ENCODE measurements around the gene TRIM27.
A peak's percentile ranks its signal among the peaks of the same experiment; 100 is the strongest.
"Not testable (repeated sequence)": the region's sequence is repeated elsewhere in the genome, so short reads cannot be mapped to it uniquely, and the experiment has no call there.

TRIM27 gene

DNA sequence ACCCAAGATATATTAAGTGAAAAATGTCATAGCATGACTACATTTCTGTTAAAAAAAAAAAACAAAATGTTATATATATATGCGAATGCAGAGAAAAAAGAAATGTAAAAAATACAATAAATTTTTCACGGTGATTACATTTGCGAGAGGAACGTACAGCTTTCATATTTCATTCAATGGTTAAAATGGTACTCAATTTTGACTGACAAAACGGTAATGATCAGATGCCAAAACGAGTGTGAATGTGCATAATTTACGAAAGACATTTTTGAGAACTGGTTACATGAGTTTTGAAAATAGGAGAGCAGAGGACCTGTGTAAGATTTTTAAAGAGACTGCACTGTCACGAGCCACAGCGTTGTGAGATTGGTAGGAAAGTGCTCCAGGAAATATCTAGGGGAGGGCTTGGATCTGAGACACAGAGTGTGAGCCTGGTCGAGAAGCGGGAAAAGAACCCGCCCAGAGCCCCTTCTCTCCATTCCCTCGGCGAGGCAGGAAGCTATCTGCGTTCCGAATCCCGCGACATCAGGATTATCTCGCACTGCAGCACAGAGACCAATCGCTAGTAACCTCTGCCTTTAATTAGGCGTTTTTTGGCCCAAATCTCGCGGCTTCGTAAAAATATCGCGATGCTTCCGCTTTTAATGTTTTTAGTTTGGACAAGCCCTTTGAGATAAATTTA is 28.5 kb downstream of the TRIM27 start:
- DNase-seq = peak; percentile 99

DNA sequence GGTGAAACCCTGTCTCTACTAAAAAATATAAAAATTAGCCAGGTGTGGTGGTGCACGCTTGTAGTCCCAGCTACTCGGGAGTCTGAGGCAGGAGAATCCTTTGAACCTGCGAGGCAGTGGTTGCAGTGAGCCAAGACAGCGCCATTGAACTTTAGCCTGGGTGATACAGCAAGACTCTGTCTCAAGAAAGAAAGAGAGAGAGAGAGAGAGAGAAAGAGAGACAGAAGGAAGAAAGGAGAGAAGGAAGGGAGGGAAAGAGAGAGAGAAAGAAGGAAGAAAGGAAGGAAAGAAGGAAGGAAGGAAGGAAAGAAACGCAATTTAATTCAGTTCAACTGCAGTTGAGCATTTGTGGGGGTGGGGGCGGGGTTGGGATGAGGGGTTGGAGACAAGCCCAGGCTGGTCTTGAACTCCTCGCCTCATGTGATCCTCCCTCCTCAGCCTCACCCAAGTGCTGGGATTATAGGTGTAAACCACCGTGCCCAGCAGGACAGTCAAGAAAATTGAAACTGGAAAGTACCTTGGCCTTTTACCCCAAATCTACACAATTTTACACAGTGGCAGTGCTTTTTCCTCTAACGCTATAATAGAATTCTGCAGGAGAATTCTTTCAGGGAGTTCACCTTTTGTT is 30.5 kb downstream of the TRIM27 start:
- no peak for DNase-seq

DNA sequence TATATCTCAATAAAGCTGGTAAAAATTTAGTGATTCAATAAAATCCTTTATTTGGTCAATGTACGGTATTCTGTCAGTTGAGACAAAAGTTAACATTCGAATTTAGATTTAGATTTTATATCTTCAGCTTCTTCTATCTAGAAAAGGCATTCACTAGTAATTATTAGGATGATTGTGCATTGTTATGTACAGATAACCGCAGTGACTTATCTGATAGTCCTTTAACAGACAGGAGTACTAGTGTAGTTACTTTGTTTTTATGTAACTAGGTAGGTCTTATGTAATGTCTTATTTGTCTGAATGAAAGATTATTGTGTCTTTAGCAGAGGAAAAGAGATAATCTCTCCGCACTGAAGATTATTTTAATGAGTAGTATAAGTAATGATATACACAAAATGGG is 31.3 kb downstream of the TRIM27 start:
- DNase-seq = no peak

DNA sequence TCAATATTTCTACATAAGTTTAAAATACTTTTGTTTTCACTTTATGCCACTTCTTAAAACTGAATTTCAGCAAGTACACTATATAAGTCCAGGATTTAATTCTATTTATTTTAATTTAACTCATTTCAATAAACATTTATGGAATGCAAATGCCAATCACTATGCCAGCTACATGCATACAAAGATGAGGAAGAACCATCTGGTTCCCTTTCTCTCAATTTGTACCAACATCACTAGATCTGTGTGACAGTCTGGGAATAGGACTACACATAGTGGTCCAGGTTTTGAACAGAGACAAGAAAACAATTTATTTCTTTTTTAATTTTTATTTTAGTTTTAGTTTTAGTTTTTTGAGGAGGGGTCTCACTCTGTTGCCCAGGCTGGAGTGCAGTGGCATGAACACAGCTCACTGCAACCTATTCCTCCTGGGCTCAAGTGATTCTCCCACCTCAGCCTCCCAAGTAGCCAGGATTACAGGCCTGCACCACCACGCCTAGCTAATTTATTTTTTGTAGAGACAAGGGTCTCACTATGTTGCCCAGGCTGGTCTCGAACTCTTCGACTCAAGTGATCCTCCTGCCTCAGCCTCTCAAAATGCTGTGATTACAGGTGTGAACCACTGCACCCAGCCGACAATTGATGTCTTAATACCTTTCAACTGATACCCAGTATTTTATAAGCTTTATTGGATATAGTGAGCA is 35.8 kb downstream of the TRIM27 start:
- DNase-seq = no peak

DNA sequence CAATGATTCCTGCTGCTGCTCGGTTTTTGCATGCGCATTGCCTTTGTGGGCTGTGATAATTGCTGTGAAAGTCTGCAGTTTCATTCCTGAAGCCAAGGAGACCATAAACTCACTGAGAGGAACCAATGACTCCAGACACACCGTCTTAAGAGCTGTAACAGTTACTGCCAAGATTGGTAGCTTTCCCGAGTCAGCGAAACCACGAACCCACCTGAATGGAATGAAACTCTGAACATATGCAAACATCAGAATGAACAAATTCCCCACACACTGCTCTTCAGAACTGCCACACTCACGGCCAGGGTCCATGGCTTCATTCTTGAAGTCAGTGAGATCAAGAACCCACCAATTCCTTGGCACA is 37.7 kb downstream of the TRIM27 start:
- no peak for DNase-seq

DNA sequence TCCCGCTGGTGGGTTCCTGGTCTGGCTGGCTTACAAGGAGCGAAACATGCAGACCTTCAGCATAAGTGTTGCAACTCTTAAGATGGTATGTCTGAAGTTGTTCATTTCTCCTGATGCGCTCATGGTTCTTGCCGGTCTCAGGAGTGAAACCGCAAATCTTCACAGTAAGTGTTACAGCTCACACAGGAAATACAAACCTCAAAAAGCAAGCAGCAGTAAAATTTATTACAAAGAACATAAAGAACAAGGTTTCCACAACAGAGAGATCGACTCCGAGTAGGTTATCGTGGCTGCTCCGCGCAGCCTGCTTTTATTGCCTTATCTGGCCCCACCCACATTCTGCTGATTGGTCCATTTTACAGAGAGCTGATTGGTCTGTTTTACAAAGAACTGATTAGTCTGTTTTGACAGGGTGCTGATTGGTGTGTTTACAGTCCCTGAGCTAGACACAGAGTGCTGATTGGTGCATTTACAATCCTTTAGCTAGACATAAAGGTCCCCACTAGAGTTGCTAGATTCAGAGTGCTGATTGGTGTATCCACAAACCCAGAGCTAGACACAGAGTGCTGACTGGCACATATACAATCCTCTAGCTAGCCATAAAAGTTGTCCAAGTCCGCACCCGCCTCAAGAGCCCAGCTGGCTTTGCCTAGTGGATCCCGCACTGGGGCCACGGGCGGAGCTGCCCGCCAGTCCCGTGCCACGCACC is 39.2 kb downstream of the TRIM27 start:
- no peak for DNase-seq

DNA sequence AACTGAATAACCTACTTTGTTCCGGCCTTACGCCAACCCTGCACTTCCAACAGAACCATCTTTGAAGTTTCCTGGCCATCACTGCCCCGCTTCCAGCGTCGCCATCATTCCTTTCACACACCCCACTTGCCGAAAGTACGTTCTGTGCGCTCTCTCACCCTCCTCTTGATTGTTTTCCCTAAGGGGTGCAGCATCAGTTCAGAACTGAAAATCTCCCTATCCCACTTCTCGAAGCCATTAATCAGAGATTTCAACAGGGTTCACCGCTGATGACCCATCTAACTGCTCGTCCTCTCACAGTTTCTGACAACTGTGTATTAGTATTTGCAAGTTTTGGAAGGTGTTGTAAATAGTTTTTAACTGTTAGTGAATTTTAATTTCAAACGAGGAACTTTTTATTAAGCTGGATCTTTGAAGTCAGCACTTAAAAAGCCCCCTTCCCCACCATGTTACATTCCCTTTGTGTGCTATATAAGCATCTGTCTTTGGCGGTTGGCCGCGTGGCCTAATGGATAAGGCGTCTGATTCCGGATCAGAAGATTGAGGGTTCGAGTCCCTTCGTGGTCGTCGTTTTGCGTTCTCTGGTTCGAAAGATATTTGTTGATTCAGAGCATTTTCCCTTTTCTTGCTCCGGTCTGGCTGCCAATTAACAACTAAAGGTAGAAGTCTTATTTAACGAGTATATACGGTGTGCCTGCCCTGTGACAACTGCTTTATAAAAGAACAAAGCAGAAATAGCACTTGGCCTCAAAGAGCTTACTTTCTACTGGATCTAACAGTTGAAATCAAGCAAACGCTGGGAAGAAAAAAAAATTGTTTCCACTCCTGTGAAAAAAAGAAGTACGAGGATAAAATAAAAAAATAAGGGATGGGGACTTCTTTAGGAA is 42.6 kb downstream of the TRIM27 start:
- peak; percentile 98 for DNase-seq

DNA sequence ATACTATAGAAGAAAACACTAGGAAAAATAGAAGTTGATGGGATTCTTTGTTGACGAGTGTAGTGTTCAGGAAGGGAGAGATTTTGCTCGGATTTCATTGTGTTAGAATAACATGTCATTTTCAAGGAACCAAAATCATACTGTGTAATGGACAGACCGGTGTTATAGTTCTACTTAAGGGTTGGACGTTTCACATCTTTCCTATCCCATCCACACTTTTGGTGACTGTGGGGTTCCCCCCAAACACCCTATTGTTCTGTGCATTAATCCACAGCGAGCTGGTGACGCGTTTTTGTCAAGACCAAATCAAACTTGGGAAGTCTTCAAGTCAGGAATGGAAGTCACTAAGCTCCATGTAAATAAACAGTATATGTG is 43.3 kb downstream of the TRIM27 start:
- DNase-seq = no peak

DNA sequence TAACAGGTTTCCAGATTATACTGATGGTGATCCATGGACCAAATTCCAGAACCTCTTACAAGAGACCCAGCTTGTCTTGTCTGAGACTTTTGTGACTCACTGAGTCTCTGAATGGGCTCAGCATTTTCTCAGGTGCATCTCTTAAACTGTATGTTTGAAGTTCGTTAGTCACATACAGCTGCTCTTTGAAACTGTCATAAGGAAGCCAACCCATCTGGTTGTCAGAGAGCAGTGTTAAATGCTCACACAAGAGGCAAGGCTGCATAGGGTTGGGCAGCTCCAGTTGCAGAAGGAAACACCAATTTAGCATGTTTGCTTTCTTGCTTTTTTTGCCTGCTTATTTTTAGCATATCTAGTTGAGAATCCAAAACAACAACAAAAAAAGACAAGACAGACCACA is 47.1 kb downstream of the TRIM27 start:
- no peak for DNase-seq

DNA sequence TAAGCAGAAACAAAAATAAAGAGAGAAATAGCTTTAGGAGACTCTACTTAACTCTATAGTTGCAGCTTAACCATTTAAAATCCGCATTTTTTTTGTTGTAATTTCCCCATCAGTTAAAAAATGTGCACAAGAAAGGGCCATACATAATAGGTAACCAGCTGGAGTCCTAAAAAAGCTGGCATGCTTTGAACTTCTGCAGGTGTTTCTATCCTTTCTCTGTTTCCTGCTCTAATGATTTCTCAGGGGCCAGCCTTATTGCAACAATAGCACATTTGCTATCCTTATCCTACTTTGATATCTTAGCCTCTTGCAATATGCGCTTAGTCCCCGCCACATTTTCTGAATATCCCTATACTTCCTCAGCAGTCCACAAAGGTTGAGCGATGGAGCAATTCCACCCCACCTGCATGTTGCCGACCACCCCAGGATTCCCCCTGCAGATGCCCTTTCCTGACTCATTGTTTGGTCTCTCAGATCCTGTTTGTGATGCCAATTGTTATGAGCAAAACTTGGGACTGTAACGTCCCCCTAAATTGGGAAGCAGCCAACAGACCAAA is 48.5 kb downstream of the TRIM27 start:
- no peak for DNase-seq

DNA sequence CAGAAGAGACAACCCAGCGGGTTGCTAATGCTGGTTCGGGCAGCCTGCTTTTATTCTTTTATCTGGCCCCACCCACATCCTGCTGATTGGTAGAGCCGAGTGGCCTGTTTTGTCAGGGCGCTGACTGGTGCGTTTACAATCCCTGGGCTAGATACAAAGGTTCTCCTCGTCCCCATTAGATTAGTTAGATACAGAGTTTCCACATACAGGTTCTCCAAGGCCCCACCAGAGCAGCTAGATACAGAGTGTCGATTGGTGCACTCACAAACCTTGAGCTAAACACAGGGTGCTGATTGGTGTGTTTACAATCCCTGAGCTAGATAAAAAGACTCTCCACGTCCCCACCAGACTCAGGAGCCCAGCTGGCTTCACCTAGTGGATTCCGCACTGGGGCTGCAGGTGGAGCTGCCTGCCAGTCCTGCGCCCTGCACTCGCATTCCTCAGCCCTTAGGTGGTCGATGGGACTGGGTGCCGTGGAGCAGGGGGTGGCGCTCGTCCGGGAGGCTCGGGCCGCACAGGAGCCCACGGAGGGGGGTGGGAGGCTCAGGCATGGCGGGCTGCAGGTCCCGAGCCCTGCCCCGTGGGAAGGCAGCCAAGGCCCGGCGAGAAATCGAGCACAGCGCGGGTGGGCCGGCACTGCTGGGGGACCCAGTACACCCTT is 51.5 kb downstream of the TRIM27 start:
- not testable (repeated sequence) for DNase-seq

DNA sequence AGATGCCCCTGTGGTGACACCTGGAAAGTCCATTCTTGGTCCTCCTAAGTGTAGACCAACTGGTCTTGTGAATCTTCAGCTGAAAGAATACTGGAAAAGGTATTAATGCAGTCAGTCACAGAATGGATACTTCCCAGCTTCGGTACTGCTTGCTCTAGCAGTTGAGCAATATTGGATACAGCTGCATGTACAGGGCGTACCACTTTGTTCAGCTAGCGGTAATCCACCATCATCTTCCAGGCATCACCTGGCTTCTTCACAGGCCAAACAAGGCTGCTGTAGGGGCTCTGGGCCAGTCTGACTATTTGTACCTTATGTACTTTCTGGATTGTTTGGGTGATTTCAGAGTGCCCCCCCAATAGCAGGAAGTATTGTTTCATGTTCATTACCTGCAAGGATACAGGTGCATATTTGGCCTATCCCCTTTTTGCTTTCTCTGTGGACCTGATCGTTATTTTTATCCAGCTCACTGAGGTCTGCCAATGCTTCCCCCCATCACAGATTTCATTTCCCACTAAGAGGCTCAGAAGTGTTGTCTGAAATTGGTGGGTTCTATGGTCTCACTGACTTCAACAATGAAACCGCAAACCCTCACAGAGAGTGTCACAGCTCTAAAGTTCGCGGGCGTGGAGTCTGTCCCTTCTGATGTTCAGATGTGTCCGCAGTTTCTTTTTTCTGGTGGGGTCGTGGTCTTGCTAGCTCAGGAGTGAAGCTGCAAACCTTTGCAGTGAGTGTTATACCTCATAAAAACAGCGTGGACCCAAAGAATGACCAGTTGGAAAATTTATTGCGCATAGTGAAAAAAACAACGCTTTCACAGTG is 52.2 kb downstream of the TRIM27 start:
- DNase-seq = no peak

DNA sequence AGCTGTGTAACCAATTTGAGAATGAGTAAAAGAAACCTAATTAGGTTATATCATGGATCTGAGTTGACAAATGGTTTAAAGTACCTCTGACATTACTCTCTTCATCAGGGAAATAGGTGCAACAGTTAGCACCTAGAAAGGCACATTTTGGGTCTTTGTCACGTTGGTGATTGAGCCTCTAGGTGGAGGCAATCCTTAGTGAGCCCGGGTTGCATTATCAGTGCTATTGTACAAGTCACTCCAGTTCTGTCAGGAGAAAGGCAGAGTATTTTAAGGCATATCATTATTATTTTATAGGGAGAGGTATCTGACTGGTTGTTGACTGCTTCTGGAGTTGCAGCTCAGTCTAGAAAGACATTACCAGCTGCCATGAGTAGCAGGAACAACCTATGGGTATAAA is 54.9 kb downstream of the TRIM27 start:
- no peak for DNase-seq

DNA sequence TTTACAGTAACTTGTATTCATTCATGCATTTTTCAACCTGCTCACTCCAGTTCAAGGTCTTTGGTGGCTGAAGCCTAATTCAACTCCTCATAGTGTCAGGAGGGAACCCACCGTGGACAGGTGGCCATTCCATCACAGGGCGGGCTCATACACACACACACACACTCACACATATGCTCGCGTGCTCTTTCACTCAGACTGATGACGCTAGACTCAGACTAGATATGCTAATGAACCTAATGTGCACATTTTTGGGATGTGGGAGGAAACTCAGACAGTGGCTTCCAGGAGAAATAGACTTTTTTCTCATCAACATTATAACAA is 56.7 kb downstream of the TRIM27 start:
- DNase-seq = peak; percentile 79

DNA sequence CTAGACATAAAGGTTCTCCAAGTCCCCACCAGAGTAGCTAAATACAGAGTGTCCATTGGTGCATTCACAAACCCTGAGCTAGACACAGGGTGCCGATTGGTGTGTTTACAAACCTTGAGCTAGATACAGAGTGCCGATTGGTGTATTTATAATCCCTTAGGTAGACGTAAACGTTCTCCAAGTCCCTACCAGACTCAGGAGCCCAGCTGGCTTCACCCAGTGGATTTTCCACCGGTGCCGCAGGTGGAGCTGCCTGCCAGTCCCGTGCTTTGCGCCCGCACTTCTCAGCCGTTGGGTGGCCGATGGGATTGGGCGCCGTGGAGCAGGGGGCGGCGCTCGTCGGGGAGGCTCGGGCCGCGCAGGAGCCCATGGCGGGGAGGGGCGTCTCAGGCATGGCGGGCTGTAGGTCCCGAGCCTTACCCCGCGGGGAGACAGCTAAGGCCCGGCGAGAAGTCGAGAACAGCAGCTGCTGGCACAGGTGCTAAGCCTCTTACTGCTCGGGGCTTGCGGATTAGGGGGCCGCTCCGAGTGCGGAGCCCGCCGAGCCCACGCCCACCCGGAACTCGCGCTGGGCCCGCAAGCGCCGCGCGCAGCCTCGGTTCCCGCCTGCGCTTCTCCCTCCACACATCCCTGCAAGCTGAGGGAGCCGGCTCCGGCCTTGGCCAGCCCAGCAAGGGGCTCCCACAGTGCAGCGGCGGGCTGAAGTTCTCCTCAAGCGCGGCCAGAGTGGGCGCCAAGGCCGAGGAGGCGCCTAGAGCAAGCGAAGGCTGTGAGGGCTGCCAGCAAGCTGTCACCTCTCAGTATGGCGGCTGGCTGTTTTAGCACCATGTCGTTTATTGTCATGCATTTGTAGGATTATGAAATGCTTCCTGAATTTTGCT is 57.3 kb downstream of the TRIM27 start:
- DNase-seq = peak; percentile 90

DNA sequence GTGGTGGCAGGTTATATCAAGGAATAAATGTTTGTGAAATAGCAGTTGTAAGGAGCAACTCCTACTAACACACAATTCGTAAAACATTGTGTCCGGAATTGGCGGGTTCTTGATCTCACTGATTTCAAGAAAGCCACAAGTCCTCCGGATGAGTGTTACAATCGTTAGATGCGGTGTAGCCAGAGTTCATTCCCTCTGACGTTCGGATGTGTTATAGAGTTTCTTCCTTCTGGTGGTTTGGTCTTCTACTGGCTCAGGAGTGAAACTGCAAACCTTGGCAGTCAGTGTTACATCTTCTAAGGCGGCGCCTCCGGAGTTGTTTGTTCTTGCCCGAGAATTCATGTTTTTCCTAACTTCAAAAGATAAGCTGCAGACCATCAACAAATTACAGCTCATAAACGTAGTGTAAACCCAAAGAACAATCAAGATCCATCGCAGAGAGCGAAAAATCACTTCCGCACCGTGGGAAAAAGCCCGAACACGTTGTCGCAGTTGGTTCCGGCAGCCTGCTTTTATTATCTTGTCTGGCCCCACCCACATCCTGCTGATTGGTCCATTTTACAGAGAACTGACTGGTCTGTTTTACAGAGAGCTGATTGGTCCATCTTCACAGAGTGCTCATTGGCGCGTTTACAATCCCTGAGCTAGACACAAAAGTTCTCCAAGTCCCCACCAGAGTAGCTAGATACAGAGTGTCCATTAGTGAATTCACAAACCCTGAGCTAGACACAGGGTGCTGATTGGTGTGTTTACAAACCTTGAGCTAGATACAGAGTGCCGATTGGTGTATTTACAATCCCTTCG is 58.2 kb downstream of the TRIM27 start:
- DNase-seq = peak; percentile 53

DNA sequence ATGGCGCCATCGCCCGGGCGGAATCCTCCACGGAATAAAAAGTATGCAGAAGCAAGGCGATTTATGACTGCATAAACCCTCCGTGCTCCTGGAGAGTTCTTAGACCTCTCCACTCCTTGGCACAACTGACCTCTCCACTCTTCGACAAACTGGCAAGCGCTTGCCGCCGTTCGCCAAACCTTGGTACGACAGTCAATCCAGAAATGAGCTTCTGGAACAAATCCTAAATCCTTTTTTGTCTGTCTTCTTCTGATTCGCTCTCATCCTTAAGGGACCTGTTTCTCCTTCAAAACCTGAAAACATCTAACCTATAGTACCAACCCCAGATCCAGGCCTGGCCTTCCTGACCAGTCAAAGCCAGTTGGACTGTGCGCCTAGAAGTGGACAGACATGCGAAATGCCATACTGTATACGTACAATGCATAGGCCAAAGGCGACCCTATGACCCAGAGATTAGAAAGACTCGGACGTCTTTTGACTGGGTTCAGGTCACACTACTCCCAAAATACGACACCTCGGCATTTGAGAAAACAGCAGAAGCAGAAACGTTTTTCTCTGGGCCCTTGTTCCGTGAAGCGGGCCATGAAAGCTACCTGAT is 59.4 kb downstream of the TRIM27 start:
- no peak for DNase-seq

DNA sequence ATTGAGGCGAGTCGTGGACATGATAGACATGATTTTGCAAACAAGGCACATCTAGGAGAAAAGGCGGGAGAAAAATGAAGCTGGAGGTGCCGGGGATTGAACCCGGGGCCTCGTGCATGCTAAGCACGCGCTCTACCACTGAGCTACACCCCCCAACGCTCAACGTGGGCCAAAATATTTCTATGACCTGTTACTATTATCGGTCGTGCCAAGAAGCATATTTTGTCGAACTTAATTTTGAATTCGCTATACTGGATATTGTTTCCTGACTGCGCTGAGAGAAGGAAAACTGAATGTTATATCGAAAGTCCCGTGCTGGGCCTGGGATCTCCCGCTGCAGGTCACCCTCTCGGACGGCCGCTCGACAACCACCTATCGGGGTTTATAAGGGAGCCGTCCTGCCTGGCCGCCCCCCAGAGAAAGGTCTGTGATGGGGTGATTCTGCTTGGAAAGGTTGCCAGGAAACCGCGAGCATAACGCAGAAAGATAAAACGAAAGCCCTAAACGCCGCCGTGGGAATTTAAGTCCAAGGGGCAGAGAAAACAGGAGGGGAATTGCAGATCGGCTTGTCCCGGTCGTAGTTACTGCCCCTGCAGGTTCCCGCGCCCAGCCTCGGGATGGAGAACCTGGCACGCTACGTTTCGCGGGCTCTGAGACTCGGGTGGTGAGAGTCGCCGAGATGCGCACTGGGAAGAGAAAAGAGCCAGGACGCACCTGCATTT is 60.0 kb downstream of the TRIM27 start:
- peak; percentile 97 for DNase-seq

All from eye (tissue), 1 donor.